ENCODE results near the gene PPP2R3A. TPM values are rescaled to one million over a fixed set of nuclear protein-coding genes. Genes with fewer than 3 reads are reported as not detected.

PPP2R3A gene
- total and polyA plus RNA-seq, 2 of the 13 experiments (the other 11 are each of a cell fraction or from before 2014, with no cell fraction given), result 0.07 to 0.12 TPM

GRCh38 chr3:136196401-136197158, 231.1 kb downstream of the PPP2R3A start (continued):
- TF ChIP-seq HINFP (CRISPR knock-in tag; IDR thresholded peaks at IDR 0.05; ENCODE audit: low read depth) (no peak), POGK (CRISPR knock-in tag; conservative IDR thresholded peaks at IDR 0.05) (peak; percentile 98), AHR (CRISPR knock-in tag; IDR thresholded peaks at IDR 0.05) (peak; percentile 82), ZNF784 (CRISPR knock-in tag; IDR thresholded peaks at IDR 0.05; ENCODE audit: borderline replicate concordance) (peak; percentile 88; the same call in 1 of the 2 replicates), GABPA (IDR thresholded peaks at IDR 0.05; ENCODE audit: low read depth, low read length) (no peak), GABPA (CRISPR knock-in tag; IDR thresholded peaks at IDR 0.05; ENCODE audit: low read depth) (no peak; the same call in none of the 2 replicates), CREB1 (IDR thresholded peaks at IDR 0.05) (peak; percentile 13; the same call in 1 of the 2 replicates), CREB1 (CRISPR knock-in tag; IDR thresholded peaks at IDR 0.05) (no peak), ZFP91 (CRISPR knock-in tag; IDR thresholded peaks at IDR 0.05; ENCODE audit: borderline replicate concordance) (peak; percentile 97), ZNF280B (CRISPR knock-in tag; IDR thresholded peaks at IDR 0.05; ENCODE audit: borderline replicate concordance) (peak; percentile 82), ZBTB14 (CRISPR knock-in tag; IDR thresholded peaks at IDR 0.05) (peak; percentile 68), ZNF619 (CRISPR knock-in tag; IDR thresholded peaks at IDR 0.05) (peak; percentile 94), ZNF687 (CRISPR knock-in tag; IDR thresholded peaks at IDR 0.05) (peak; percentile 99)

Data from HepG2 (cell line).